Left renal pelvis (tissue), 4 donors: ENCODE results near the gene CPT2. TPM values are rescaled to one million over a fixed set of nuclear protein-coding genes. Genes with fewer than 3 reads are reported as not detected.

Experiments used
- DNase-seq, 4 donors: peaks; one replicate each; pipeline ENCODE4 v3.0.0-alpha.2; 2013; ENCODE audit warnings: low read depth in 4 of 4, low spot score in 3 of 4
- polyA plus RNA-seq, 4 donors: library from polyadenylated mRNA; unstranded; fragments of 120-200 nt; gene quantifications; one replicate each; pipeline ENCODE4 v1.2.1, GENCODE V29; 2013; ENCODE audit not compliant: insufficient read length in 4 of 4

CPT2 gene
- polyA plus RNA-seq, 4 donors, result 11.0 to 29.1 (median 26.0) TPM

DNA sequence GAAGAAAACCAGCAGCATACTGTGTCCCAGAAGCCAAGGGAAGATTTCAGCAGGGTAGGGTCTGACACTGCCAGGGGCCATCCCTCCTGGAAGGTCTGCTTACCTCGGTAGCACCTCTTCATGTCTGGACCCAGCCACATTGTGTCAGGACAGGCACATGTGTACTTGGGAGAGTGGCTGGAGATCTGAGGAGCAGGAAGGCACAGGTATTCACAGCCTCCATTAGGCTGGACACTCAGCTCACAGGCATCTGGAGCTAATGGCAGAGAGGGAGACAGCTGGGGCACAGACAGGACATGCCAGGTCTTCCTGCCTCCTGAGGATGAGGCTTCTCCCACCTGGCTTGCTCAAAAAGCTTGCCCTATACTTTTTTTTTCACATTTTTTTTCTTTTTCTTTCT, 61.6 kb downstream of the CPT2 start:
- DNase-seq, result no peak

DNA sequence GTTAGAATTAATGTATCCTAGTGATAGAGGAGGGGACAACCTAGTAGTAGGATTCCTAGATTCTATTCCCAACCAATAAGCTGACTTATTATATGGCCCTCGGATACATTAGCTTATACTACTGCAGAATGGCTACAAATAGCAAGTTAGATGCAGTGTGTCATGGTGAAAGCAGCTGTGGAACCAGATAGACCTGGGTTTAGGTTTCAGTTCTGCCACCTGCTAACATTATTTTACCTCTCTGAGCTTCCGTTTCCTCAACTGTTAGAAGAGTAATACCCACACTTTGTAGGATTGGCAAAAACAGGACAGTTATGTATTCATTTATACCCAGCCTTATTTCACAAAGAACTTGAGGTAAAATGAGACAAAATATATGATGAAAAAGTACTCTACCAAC, 63.3 kb downstream of the CPT2 start:
- DNase-seq, result no peak

DNA sequence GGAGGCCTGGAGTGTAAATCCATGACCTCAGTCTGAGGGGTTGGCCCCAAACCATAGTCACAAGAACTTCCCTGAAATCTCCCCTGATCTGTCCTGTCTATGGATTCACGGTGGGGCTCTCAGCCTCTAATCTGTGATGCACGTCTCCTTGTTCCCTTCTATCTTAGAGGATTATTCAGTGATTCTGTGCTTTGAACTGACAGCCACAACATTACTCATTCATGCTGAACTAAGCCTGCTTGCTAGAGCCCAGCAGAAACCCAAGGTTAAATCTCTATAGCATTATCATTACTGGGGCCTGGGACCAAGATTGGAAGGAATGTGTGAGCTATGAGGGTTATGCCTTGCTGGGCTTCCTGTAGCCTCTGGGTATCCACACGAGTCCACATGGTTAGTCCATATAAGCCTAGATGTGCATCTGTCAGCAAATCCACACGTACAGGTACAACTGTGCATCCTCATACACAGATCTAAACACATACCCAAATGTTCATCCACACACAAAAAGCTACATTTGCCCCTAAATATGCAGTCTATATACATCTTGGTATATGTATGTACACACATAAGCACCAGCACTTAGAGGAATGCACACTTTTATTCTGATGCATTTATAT, 64.1 kb downstream of the CPT2 start:
- no peak for DNase-seq

DNA sequence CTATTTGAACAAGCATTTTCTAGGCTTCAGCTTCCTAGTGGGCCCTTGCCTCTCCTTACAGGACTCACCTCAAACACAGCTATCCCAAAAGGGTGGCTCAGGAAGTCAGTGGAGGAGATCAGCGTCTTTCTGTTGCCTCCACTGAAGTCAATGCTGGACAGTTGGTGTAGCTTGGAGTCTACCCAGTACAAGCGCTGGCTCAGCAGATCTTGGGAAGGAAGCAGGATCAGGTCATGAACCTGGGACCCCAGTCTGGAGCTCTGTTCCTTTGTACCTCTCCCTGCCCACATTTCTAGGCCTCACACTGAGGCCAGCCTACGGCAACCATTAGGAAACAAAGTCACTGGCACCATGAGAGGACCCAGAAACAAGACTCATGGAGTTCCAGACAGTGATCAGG, 65.4 kb downstream of the CPT2 start:
- no peak for DNase-seq

Other genes starting within 250 kb of the CPT2 start
- gene PODN, start 134.6 kb upstream of the CPT2 start, polyA plus RNA-seq, result 10 to 100 TPM in 1 of 4 donors, 1 to 10 TPM in 3; 2.1 to 26.4 (median 2.7) TPM
- under 1 TPM; 0.06 to 0.86 (median 0.16) TPM for gene SLC1A7, start 54.2 kb upstream of the CPT2 start, polyA plus RNA-seq
- 10 to 100 TPM; 78.1 to 95.1 (median 87.9) TPM for gene CZIB, start 23.8 kb downstream of the CPT2 start, polyA plus RNA-seq
- 100 to 1,000 TPM in 1 of 4 donors, 10 to 100 TPM in 3; 72.4 to 103 (median 87.3) TPM for gene MAGOH, start 41.7 kb downstream of the CPT2 start, polyA plus RNA-seq
- 1 to 10 TPM; 4.8 to 7.9 (median 6.8) TPM for gene LRP8, start 131.2 kb downstream of the CPT2 start, polyA plus RNA-seq